ENCODE results near the gene CALML4. TPM values are rescaled to one million over a fixed set of nuclear protein-coding genes. Genes with fewer than 3 reads are reported as not detected.
A peak's percentile ranks its signal among the peaks of the same experiment; 100 is the strongest.
"Not testable (repeated sequence)": the region's sequence is repeated elsewhere in the genome, so short reads cannot be mapped to it uniquely, and the experiment has no call there.

Gene CALML4, protein sequence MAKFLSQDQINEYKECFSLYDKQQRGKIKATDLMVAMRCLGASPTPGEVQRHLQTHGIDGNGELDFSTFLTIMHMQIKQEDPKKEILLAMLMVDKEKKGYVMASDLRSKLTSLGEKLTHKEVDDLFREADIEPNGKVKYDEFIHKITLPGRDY
- 6.8 TPM for polyA plus RNA-seq (2012; ENCODE audit: missing spikeins)

DNA sequence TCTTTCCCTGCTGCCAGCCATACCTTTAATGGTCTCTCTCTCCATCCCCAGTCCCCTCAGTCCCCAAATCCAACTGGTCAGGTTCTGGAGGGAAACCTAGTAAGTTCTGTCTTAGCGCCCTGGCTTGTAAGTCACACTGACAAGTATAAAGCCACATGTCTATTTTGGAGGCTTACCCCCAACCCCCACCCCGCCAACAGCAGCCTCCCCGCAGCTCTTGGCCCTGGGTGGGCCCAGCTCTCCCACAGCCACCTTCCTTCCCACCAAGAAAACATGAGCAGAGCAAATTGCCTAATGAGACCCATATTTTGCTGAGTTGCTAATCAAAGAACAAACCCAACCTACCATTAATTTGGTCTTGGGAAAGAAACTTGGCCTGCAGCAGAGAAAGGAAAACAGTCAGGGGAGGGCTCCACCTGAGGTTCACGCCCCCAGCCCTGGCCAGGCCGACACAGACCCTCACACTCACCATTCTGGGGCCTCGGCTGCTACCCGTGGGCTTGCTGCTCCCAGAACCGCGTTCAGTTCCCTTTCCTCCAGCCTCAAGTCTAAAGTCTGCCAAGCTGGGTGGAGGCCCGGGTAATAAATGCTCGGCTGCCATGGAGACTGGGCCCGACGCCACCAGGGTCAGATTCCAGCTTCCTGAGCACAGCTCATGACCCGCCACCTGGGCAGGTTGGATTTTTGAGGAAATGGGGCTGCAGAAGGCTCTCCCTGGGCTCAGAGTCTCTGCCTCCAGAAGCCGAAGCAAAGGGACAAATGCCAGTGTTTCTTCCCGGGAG, at the start of gene CALML4:
CALML4 (minus strand) TSS at position 557 of the 782 bp plus-strand sequence; CDS start at position 472, 85 bp downstream.
- TF ChIP-seq POLR2AphosphoS5 (IDR thresholded peaks at IDR 0.05; ENCODE audit: low read depth, low read length), result no peak
- no peak for TF ChIP-seq TAF1 (IDR thresholded peaks at IDR 0.05; ENCODE audit: borderline replicate concordance, low read depth, low read length)
- TF ChIP-seq POLR2A (IDR thresholded peaks at IDR 0.05; ENCODE audit: low read depth, low read length), result no peak
- no peak for FAIRE-seq
- DNase-seq (ENCODE audit: insufficient read length), result no peak

DNA sequence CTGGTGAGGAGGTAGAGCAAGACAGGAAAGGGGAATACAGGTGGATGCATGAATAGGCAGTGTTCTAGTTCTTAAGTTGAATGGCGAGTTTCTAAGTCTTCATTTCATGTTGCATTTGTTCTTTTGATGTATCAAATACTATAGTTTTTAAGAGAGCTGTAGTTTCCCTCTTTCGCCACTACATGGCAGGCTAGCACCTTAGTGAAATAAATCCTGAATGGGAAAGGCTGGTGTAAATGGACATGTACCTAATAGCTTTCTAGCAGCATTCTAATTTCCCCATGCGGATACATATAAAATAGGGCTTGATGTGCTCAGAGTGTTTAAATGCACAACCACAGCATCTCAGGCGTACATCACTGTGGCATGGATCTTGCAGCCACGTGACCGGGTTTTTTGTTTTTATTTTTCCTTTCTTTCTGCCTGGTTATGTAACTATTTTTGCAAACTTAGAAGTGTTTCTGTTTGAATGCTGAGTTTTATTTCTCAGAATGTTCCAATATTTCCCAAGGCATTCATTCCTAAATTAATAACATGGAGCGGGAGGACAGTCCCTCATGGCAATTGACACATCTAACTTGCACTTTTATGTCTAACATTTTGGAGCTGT, 47.9 kb upstream of the CALML4 start:
- TF ChIP-seq POLR2A (IDR thresholded peaks at IDR 0.05; ENCODE audit: low read depth, low read length) (no peak), TAF1 (IDR thresholded peaks at IDR 0.05; ENCODE audit: borderline replicate concordance, low read depth, low read length) (no peak), POLR2AphosphoS5 (IDR thresholded peaks at IDR 0.05; ENCODE audit: low read depth, low read length) (no peak)
- peak; percentile 29 for DNase-seq (ENCODE audit: insufficient read length)
- FAIRE-seq, result peak; percentile 81

DNA sequence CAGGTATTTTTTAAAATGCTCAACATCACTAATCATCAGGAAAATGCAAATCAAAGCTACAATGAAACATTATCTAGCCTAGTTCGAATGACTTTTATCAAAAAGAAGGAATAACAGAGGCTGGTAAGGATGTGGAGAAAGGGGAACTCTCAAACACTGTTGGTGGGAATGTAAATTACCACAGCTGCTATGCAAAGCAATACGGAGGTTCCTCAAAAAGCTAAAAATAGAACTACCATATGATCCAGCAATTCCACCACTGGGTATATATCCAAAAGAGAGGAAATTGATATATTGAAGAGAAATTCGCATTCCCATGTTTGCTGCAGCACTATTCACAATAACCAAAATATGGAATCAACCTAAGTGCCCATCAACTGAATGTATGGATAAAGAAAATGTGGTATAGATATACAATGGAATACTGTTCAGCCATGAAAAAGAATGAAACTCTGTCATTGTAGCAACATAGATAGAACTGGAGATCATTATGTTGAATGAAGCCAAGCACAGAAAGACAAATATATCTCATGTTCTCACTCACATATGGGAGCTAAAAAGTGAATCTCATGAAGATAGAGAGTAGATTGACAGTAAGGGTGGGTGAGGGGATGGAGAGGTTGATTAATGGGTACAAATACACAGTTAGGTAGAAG, 44.1 kb upstream of the CALML4 start:
- FAIRE-seq (no peak), DNase-seq (ENCODE audit: insufficient read length) (no peak)
- TF ChIP-seq POLR2A (IDR thresholded peaks at IDR 0.05; ENCODE audit: low read depth, low read length), result no peak
- no peak for TF ChIP-seq TAF1 (IDR thresholded peaks at IDR 0.05; ENCODE audit: borderline replicate concordance, low read depth, low read length)
- no peak for TF ChIP-seq POLR2AphosphoS5 (IDR thresholded peaks at IDR 0.05; ENCODE audit: low read depth, low read length)

DNA sequence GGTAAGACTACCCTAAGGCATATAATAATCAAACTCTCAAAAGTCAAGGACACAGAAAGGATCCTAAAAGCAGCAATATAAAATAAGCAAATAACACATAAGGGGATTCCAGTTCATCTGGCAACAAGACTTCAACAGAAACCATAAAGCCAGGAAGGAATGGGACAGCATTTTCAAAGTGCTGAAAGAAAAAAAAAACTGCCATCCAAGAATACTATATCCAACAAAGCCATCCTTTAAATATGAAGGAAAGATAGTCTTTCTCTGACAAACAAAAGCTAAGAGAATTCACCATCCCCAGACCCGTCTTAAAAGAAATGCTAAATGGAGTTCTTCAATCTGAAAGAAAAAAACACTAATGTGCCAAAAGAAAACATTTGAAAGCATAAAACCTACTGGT, 39.1 kb upstream of the CALML4 start:
- DNase-seq (ENCODE audit: insufficient read length), result no peak
- FAIRE-seq, result no peak
- TF ChIP-seq POLR2A (IDR thresholded peaks at IDR 0.05; ENCODE audit: low read depth, low read length) (no peak), POLR2AphosphoS5 (IDR thresholded peaks at IDR 0.05; ENCODE audit: low read depth, low read length) (no peak), TAF1 (IDR thresholded peaks at IDR 0.05; ENCODE audit: borderline replicate concordance, low read depth, low read length) (no peak)

DNA sequence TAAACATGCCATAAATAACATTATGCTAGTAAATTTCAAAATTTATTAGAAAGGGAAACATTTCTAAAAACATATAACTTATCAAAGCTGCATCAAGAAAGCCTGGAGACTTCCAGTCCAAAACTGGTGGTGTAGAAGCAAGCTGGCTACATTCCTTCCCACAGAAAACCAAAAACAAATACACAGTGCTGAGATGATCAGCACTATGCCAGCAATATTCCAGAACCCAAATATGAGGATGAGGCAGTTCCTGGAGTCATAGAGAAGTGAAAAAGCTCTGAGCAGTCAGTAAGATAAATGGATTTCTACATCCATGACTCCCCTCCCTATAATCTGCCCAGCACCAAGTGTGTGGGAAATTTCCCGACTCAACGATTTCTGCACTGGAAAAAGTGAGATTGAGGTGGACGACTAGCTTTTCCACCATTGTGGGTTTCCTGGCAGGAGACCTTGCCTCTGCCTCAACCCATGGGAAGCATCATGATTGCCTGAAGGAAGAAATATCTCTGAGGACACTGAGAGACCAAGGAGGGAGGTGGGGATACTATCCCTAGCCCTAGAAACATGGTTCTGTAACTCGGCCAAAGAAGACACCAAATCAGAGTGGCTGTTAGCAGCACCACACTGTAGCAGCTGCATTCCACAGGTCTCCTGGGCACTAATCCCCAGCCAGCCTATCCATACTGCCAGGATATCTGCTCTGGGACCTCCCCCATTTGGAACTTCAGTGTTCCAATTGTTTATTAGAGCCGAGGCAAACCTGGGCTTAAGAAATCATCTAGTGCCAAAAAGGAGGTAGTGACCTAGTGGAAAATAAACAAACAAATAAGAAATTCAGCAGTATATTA, 36.2 kb upstream of the CALML4 start:
- DNase-seq (ENCODE audit: insufficient read length) (no peak), FAIRE-seq (no peak)
- TF ChIP-seq POLR2A (IDR thresholded peaks at IDR 0.05; ENCODE audit: low read depth, low read length), result no peak
- no peak for TF ChIP-seq POLR2AphosphoS5 (IDR thresholded peaks at IDR 0.05; ENCODE audit: low read depth, low read length)
- no peak for TF ChIP-seq TAF1 (IDR thresholded peaks at IDR 0.05; ENCODE audit: borderline replicate concordance, low read depth, low read length)

DNA sequence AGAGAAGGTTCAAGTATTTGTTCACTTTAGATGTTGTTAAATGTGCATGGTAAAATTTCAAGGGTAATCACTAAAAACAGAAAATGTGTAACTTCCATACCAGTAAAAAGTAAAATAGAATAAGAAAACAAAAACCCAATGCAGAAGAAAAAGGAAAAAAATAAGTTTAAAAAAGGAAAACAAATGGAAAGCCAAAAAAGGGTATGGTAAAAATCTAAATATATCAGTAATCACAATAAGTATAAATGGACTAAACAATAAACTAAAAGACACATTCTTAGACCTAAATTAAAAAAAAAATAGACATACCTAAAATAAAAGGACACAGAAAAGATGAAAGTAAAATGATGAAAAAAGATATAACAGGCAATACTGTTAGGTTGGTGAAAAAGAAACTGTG, 33.9 kb upstream of the CALML4 start:
- FAIRE-seq (no peak), DNase-seq (ENCODE audit: insufficient read length) (no peak)
- TF ChIP-seq TAF1 (IDR thresholded peaks at IDR 0.05; ENCODE audit: borderline replicate concordance, low read depth, low read length), result no peak
- TF ChIP-seq POLR2AphosphoS5 (IDR thresholded peaks at IDR 0.05; ENCODE audit: low read depth, low read length), result no peak
- no peak for TF ChIP-seq POLR2A (IDR thresholded peaks at IDR 0.05; ENCODE audit: low read depth, low read length)

DNA sequence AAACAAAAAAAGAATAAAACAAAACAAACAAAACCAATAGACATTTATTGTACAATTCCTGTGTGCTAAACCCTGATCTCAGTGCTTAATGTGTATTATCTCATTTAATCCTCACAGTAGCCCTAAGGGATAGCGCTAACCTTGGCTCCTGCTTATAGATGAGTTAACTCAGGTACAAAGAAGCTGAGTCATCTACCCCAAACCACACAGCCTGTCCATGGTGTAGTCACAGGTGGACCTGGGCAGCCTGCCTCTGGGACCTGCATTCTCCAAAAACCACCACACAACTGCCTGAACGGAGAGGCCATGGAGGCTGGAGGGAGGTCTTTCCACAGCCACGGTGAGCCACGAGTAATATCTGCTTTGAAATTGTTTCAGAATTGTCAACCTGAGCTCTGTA, 29.9 kb upstream of the CALML4 start:
- DNase-seq (ENCODE audit: insufficient read length) (no peak), FAIRE-seq (no peak)
- TF ChIP-seq POLR2AphosphoS5 (IDR thresholded peaks at IDR 0.05; ENCODE audit: low read depth, low read length) (no peak), POLR2A (IDR thresholded peaks at IDR 0.05; ENCODE audit: low read depth, low read length) (no peak), TAF1 (IDR thresholded peaks at IDR 0.05; ENCODE audit: borderline replicate concordance, low read depth, low read length) (no peak)

DNA sequence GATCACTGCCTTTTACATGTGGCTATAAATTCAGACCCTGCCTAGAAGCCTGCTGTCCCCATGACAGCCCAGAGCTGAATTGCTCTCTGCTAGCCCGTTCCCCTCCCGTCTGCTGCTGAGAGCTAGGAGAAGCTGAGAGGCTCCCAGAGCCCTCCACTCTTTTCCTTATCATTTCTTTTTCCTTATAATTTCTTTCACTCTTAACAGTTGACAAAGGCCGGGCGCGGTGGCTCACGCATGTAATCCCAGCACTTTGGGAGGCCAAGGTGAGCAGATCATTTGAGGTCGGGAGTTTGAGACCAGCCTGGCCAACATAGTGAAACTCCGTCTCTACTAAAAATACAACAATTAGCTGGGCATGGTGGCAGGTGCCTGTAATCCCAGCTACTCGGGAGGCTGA, 29.4 kb upstream of the CALML4 start:
- FAIRE-seq; DNase-seq (ENCODE audit: insufficient read length): not testable (repeated sequence)

DNA sequence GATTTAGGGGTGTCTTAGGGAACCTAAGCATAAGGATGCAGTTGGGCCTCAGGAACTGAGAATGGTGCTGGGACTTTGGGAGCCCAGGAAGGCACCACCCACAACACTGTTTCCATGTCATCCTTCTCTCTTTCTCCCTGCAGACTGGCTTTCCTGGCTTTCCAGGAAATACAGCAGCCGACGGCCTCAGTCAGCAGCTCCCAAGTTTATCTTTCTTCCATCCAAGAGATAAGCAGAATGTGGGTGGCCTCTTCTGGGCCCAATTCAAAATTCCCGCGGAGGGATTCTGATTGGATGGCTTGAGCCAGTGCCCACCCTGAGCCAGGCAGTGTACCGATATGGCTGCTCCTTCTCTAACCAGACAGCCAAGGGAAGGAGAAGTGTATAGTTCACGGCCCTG, 28.9 kb upstream of the CALML4 start:
- TF ChIP-seq POLR2AphosphoS5 (IDR thresholded peaks at IDR 0.05; ENCODE audit: low read depth, low read length) (no peak), TAF1 (IDR thresholded peaks at IDR 0.05; ENCODE audit: borderline replicate concordance, low read depth, low read length) (no peak), POLR2A (IDR thresholded peaks at IDR 0.05; ENCODE audit: low read depth, low read length) (no peak)
- DNase-seq (ENCODE audit: insufficient read length) (no peak), FAIRE-seq (no peak)

DNA sequence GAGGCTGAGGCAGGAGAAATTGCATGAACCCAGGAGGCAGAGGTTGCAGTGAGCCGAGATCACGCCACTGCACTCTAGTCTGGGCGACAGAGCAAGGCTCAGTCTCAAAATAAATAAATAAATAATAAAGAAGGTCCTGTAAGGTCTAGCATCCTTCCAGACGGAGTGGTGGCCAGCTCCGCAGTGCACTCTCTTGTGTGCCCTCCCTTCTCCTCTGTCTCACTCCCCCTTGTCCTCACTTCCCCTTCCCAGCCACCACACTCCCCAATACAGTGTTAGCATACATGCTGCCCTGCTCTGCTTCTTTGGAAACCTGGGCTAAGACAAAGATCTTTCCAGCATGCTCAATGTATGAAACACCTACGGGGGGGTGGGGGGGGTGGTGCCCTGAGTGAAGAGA, 27.8 kb upstream of the CALML4 start:
- TF ChIP-seq POLR2AphosphoS5 (IDR thresholded peaks at IDR 0.05; ENCODE audit: low read depth, low read length) (no peak), TAF1 (IDR thresholded peaks at IDR 0.05; ENCODE audit: borderline replicate concordance, low read depth, low read length) (no peak), POLR2A (IDR thresholded peaks at IDR 0.05; ENCODE audit: low read depth, low read length) (no peak)
- FAIRE-seq, result no peak
- no peak for DNase-seq (ENCODE audit: insufficient read length)

DNA sequence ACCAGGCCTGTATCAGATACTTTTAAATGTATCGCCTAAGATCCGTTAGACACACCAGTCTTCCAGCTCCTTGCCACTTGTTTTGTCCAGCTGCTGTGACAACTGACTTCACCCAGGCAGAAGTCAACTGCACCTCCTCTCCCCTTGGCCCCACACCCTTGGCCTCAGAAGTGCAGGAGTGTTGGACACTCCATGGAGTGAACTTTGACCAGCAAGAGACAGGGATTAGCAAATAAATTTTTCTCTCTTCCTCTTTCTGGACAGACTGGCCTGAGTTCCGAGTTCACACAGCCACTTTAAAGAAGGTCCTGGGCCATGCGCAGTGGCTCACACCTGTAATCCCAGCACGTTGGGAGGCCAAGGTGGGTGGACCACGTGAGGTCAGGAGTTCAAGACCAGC, 27.3 kb upstream of the CALML4 start:
- no peak for TF ChIP-seq TAF1 (IDR thresholded peaks at IDR 0.05; ENCODE audit: borderline replicate concordance, low read depth, low read length)
- no peak for TF ChIP-seq POLR2AphosphoS5 (IDR thresholded peaks at IDR 0.05; ENCODE audit: low read depth, low read length)
- TF ChIP-seq POLR2A (IDR thresholded peaks at IDR 0.05; ENCODE audit: low read depth, low read length), result no peak
- FAIRE-seq (no peak), DNase-seq (ENCODE audit: insufficient read length) (no peak)

All from GM12892 (cell line).